Measurements from ENCODE around the gene ACP6. TPM values are rescaled to one million over a fixed set of nuclear protein-coding genes. Genes with fewer than 3 reads are reported as not detected.
A peak's percentile ranks its signal among the peaks of the same experiment; 100 is the strongest.

Gene ACP6
- total and polyA plus RNA-seq, 10 of the 15 experiments (the other 5 are each of a cell fraction or from before 2014, with no cell fraction given) = 3.1 to 19.7 (median 9.4) TPM

DNA sequence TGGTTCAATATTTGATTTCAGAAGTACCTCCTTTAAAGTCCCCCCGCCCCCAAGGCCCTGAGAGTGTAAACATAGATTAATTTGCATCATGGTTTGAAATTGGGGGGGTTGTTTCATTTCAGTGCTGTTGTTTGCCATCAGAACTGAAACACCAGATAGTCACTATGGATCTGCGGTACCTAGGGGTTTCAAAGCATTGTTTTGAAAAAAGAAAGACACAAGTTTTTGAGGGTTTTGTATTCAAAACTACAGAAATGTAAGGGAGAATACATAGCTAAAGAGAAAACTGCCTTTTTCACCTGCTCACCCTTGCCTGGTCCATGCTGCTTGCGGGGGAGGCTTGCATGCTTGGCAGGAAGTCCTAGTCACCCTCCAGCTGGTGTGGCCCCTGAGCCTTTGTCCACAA, 59.3 kb downstream of the ACP6 start:
- ChIA-PET SMC1A (ENCODE audit: uncharacterized antibody, unreplicated experiment) (interaction anchor here (1.6 kb wide), 1 partner anchor 19 kb away, joined by 3 read pairs; no protein-coding TSS in a partner anchor), CTCF (interaction anchor here (1.0 to 2.0 kb wide), 6 partner anchors 12 to 337 kb away, joined by 3 to 9 read pairs (median 4); no protein-coding TSS in a partner anchor), POLR2A (interaction anchor here (1.6 kb wide), 1 partner anchor 12 kb away, joined by 3 read pairs; no protein-coding TSS in a partner anchor), RAD21 (ENCODE audit: unreplicated experiment) (no interaction called here)
- no peaks in the 10 kb centered on the region for H3K79me2 ChIP-seq (ENCODE audit: control insufficient read depth, insufficient read depth, low read length)
- no peak overlapping the region for H3K9ac ChIP-seq (ENCODE audit: control insufficient read depth, insufficient read depth, low read length)
- peak overlapping the region; percentile 40 for H3K4me2 ChIP-seq (ENCODE audit: control insufficient read depth, insufficient read depth)
- peak; percentile 93 for ATAC-seq
- 11% methylated on average over 3 of the region's 3 CpGs for WGBS (ENCODE audit: insufficient coverage, insufficient replicate concordance, low lambda C conversion rate, missing lambda C conversion rate)
- intact Hi-C loops (cut with micrococcal nuclease; ENCODE audit: unreplicated experiment) = no loop called here
- no peaks in the 10 kb centered on the region for H3K9me3 ChIP-seq (replicated peaks; ENCODE audit: control insufficient read depth, insufficient read depth, low read length)
- H3K4me3 ChIP-seq = no peak overlapping the region
- 0 out of 2 replicates have a peak, but pooled peaks have one; percentile 29 for TF ChIP-seq RUNX3 (IDR thresholded peaks at IDR 0.05; ENCODE audit: low read length)
- TF ChIP-seq TBL1XR1 (IDR thresholded peaks at IDR 0.05; ENCODE audit: low read depth, low read length) = 0 out of 2 replicates have a peak, but pooled peaks have one; percentile 28
- no peak for TF ChIP-seq SPI1 (IDR thresholded peaks at IDR 0.05; ENCODE audit: borderline replicate concordance, insufficient read depth, low read depth, low read length)
- TF ChIP-seq KDM1A (IDR thresholded peaks at IDR 0.05; ENCODE audit: borderline replicate concordance) = no peak
- TF ChIP-seq NFYB (IDR thresholded peaks at IDR 0.05; ENCODE audit: insufficient read depth, low read depth, low read length) = no peak
- TF ChIP-seq CHD4 (IDR thresholded peaks at IDR 0.05) = no peak
- TF ChIP-seq BCL11A (IDR thresholded peaks at IDR 0.05; ENCODE audit: low read depth, low read length) = no peak
- 0 out of 2 replicates have a peak, but pooled peaks have one; percentile 23 for TF ChIP-seq PAX5 (IDR thresholded peaks at IDR 0.05; ENCODE audit: borderline replicate concordance, low read depth, low read length)
- TF ChIP-seq SP1 (IDR thresholded peaks at IDR 0.05; ENCODE audit: low read depth, low read length) = peak; percentile 18
- TF ChIP-seq IKZF2 (IDR thresholded peaks at IDR 0.05) = 0 out of 4 replicates have a peak, but pooled peaks of 1 of the 2 experiments have one; percentile 18
- TF ChIP-seq FOXK2 (IDR thresholded peaks at IDR 0.05) = 0 out of 2 replicates have a peak, but pooled peaks have one; percentile 12
- in situ Hi-C loops (cut with MboI) = no loop called here
- BruUV-seq (replicated peaks) = no TSS peak
- no peak overlapping the region for H2AFZ ChIP-seq (ENCODE audit: control insufficient read depth, low read depth, low read length)
- peak; percentile 68 for FAIRE-seq
- peak; percentile 48 for DNase-seq (ENCODE audit: low read depth, low spot score)
- no peaks in the 10 kb centered on the region for H3K27me3 ChIP-seq (replicated peaks in 1 of 2; ENCODE audit: control insufficient read depth in 2 of 2, insufficient read depth in 2 of 2, low read length in 1 of 2)
- peaks cover 1 to 10% of the 10 kb centered on the region in 2 experiments; a peak in 3 of 4 replicates for H3K36me3 ChIP-seq (ENCODE audit: control insufficient read depth in 2 of 2, insufficient read depth in 2 of 2, low read length in 1 of 2)
- no peaks in the 10 kb centered on the region for H4K20me1 ChIP-seq (ENCODE audit: control insufficient read depth, insufficient read depth)
- peak overlapping the region; percentile 27; the same call in 1 of the 2 replicates for H3K27ac ChIP-seq (ENCODE audit: control insufficient read depth, insufficient read depth)
- peaks cover 19% of the 10 kb centered on the region for H3K4me1 ChIP-seq (ENCODE audit: control insufficient read depth, insufficient read depth, low read length)
